HepG2 (cell line): ENCODE measurements around the gene SECTM1. TPM values are rescaled to one million over a fixed set of nuclear protein-coding genes. Genes with fewer than 3 reads are reported as not detected.
A peak's percentile ranks its signal among the peaks of the same experiment; 100 is the strongest.

Source experiments
- ASH2L ChIP-seq: fragments of 300-600, 200-600 bp; sonication (generic); IDR thresholded peaks from 2 replicates; pipeline ENCODE4 v1.7.0; 2017; ENCODE audit warnings: low read depth, mild to moderate bottlenecking, moderate library complexity, mixed read lengths, low read length; ENCODE audit not compliant: insufficient read length
- CCAR2 ChIP-seq: fragments of 200-400 bp; formaldehyde crosslinking; optimal IDR thresholded peaks from 2 replicates; pipeline ENCODE3; 2018; ENCODE audit warnings: low read depth, mild to moderate bottlenecking, low read length, moderate library complexity
- GABPA ChIP-seq, 2 experiments: IDR thresholded peaks; 2 replicates each; pipeline ENCODE4 v1.6.1; 2011 to 2016; ENCODE audit warnings: low read depth in 2 of 2, low read length in 1 of 2, missing biosample characterization in 1 of 2, missing genetic modification characterization in 1 of 2
- GMEB2 ChIP-seq: IDR thresholded peaks from 2 replicates; pipeline ENCODE4 v1.6.1; 2016; ENCODE audit warnings: missing biosample characterization, missing genetic modification reagents, low read depth
- HNF1B ChIP-seq: sonication (generic); formaldehyde crosslinking; IDR thresholded peaks from 2 replicates; pipeline ENCODE4 v1.5.1; 2020; ENCODE audit warnings: mild to moderate bottlenecking, moderate library complexity, missing genetic modification reagents
- HNF4A ChIP-seq: sonication (generic); formaldehyde crosslinking; IDR thresholded peaks from 2 replicates; pipeline ENCODE4 v1.4.0; 2020; ENCODE audit warnings: missing genetic modification reagents
- ISL2 ChIP-seq: sonication (generic); formaldehyde crosslinking; IDR thresholded peaks from 2 replicates; pipeline ENCODE4 v1.5.0; 2020; ENCODE audit warnings: missing genetic modification reagents
- MED1 ChIP-seq: sonication (generic); formaldehyde crosslinking; IDR thresholded peaks from 2 replicates; pipeline ENCODE4 v1.4.0; 2020; ENCODE audit warnings: missing genetic modification reagents
- NAIF1 ChIP-seq: sonication (generic); formaldehyde crosslinking; IDR thresholded peaks from 2 replicates; pipeline ENCODE4 v1.5.0; 2020; ENCODE audit warnings: mild to moderate bottlenecking, missing genetic modification reagents, borderline replicate concordance
- PHF8 ChIP-seq: sonication (generic); formaldehyde crosslinking; IDR thresholded peaks from 2 replicates; pipeline ENCODE4 v1.5.0; 2020; ENCODE audit warnings: missing genetic modification reagents
- TGIF2 ChIP-seq: IDR thresholded peaks from 2 replicates; pipeline ENCODE4 v1.6.1; 2016; ENCODE audit warnings: control low read depth, missing compliant biosample characterization
- U2AF1 ChIP-seq: fragments of 200-400 bp; formaldehyde crosslinking; optimal IDR thresholded peaks from 2 replicates; pipeline ENCODE3; 2017; ENCODE audit warnings: mild to moderate bottlenecking, low read depth, low read length
- ZBED4 ChIP-seq: sonication (generic); formaldehyde crosslinking; IDR thresholded peaks from 2 replicates; pipeline ENCODE4 v1.4.0; 2020; ENCODE audit warnings: missing genetic modification reagents, borderline replicate concordance
- ZNF510 ChIP-seq: sonication (generic); formaldehyde crosslinking; IDR thresholded peaks from 2 replicates; pipeline ENCODE4 v1.4.0; 2020; ENCODE audit warnings: low read depth, mild to moderate bottlenecking, missing genetic modification reagents
- ZNF574 ChIP-seq: sonication (generic); formaldehyde crosslinking; IDR thresholded peaks from 2 replicates; pipeline ENCODE4 v1.4.0; 2020; ENCODE audit warnings: missing genetic modification reagents
- ZNF598 ChIP-seq: sonication (generic); formaldehyde crosslinking; IDR thresholded peaks from 2 replicates; pipeline ENCODE4 v1.5.1; 2020; ENCODE audit warnings: mild to moderate bottlenecking, missing genetic modification reagents, borderline replicate concordance
- polyA plus RNA-seq, 8 experiments: library from polyadenylated mRNA; depleted of rRNA in 3 of 8; stranded (reverse) in 7 of 8; unstranded in 1 of 8; fragments of >200 nt; fragmentation: Illumina TruSeq in 4 of 8; extraction: Trizol in 4 of 8; gene quantifications; 2 replicates each; pipeline versions ENCODE4 v1.2.1 to v1.2.3, GENCODE V29; 2011 to 2016; ENCODE audit warnings: low read depth in 4 of 8, missing spikeins in 1 of 8, mixed read lengths in 1 of 8; ENCODE audit not compliant: insufficient read depth in 1 of 8
- total RNA-seq, 5 experiments: library from RNA; depleted of rRNA; stranded (reverse); fragments of >200 nt; fragmentation: Illumina TruSeq; extraction: Trizol; gene quantifications; 2 replicates each; pipeline ENCODE4 v1.2.3, GENCODE V29; 2016; ENCODE audit warnings: low read depth in 1 of 5

SECTM1 gene
- total and polyA plus RNA-seq, 2 of the 13 experiments (the other 11 are each of a cell fraction or from before 2014, with no cell fraction given): 3.5 to 5.3 TPM

GRCh38 chr17:82304826-82305726, 28.5 kb downstream of the SECTM1 start (continued):
- TF ChIP-seq GMEB2 (CRISPR knock-in tag): no peak
- TF ChIP-seq U2AF1: no peak
- no peak for TF ChIP-seq CCAR2
- TF ChIP-seq ZNF598 (CRISPR knock-in tag): no peak
- TF ChIP-seq PHF8 (CRISPR knock-in tag): peak; percentile 40; the same call in 1 of the 2 replicates
- TF ChIP-seq ISL2 (CRISPR knock-in tag): 0 out of 2 replicates have a peak, but pooled peaks have one; percentile 21
- 0 out of 2 replicates have a peak, but pooled peaks have one; percentile 28 for TF ChIP-seq MED1 (CRISPR knock-in tag)
- no peak for TF ChIP-seq GABPA (IDR thresholded peaks at IDR 0.05; ENCODE audit: low read depth, low read length)
- TF ChIP-seq GABPA (CRISPR knock-in tag; IDR thresholded peaks at IDR 0.05; ENCODE audit: low read depth): no peak
- TF ChIP-seq ZNF574 (CRISPR knock-in tag): peak; percentile 69
- TF ChIP-seq TGIF2 (CRISPR knock-in tag): peak; percentile 41; the same call in 1 of the 2 replicates
- TF ChIP-seq ZNF510 (CRISPR knock-in tag): no peak
- peak; percentile 50; the same call in 1 of the 2 replicates for TF ChIP-seq HNF4A (CRISPR knock-in tag)
- TF ChIP-seq HNF1B (CRISPR knock-in tag): 0 out of 2 replicates have a peak, but pooled peaks have one; percentile 47
- no peak for TF ChIP-seq ZBED4 (CRISPR knock-in tag)
- TF ChIP-seq ASH2L: peak; percentile 26
- TF ChIP-seq NAIF1 (CRISPR knock-in tag): no peak
